Measurements from ENCODE around the gene PLXND1.

- TF ChIP-seq POLR2AphosphoS5 (IDR thresholded peaks at IDR 0.05; ENCODE audit: low read depth, low read length) (no peak), TAF1 (IDR thresholded peaks at IDR 0.05; ENCODE audit: borderline replicate concordance, low read depth, low read length) (no peak), POLR2A (IDR thresholded peaks at IDR 0.05; ENCODE audit: low read depth, low read length) (no peak)
These were observed 43.1 kb downstream of the PLXND1 start for GRCh38 chr3:129563332-129563731.

Measured in GM12892 (cell line).